GM23338 (cell line): ENCODE data around the gene B3GNT9. TPM values are rescaled to one million over a fixed set of nuclear protein-coding genes. Genes with fewer than 3 reads are reported as not detected.

ENCODE experiments used
- ATAC-seq: fragments of 200-7000 bp; cut with Tn5 transposase; 3 replicates; pipeline ENCODE4 v1.9.1; 2020
- DNase-seq: peaks from one replicate; pipeline ENCODE4 v3.0.0-alpha.2; 2015; ENCODE audit warnings: low spot score
- H2AFZ ChIP-seq: fragments of 200-600 bp; sonication (generic); 2 replicates; pipeline ENCODE4 v1.8.0; 2016; ENCODE audit warnings: antibody characterized with exemption, mild to moderate bottlenecking, moderate library complexity
- H3F3A ChIP-seq: fragments of 200-600 bp; sonication (generic); replicated peaks from 2 replicates; pipeline ENCODE4 v1.8.0; 2017; ENCODE audit warnings: antibody characterized with exemption, mixed run types, low read depth
- H3K27ac ChIP-seq: fragments of 200-600 bp; sonication (generic); 2 replicates; pipeline ENCODE4 v1.6.1; 2016; ENCODE audit warnings: low read depth
- H3K27me3 ChIP-seq: fragments of 200-600 bp; sonication (generic); 2 replicates; pipeline ENCODE4 v1.8.0; 2016; ENCODE audit warnings: mild to moderate bottlenecking, mixed run types, moderate library complexity; ENCODE audit not compliant: insufficient read depth
- H3K36me3 ChIP-seq: fragments of 200-600 bp; sonication (generic); 2 replicates; pipeline ENCODE4 v1.8.0; 2016; ENCODE audit warnings: mild to moderate bottlenecking; ENCODE audit not compliant: insufficient read depth
- H3K4me1 ChIP-seq: fragments of 200-600 bp; sonication (generic); 2 replicates; pipeline ENCODE4 v1.8.0; 2016; ENCODE audit warnings: mild to moderate bottlenecking, moderate library complexity; ENCODE audit not compliant: insufficient read depth
- H3K4me2 ChIP-seq: fragments of 200-600 bp; sonication (generic); 2 replicates; pipeline ENCODE4 v1.7.1; 2017; ENCODE audit warnings: mixed run types
- H3K4me3 ChIP-seq: fragments of 200-600 bp; sonication (generic); 2 replicates; pipeline ENCODE4 v1.6.1; 2016; ENCODE audit warnings: mixed run types
- H3K79me2 ChIP-seq: fragments of 200-600 bp; sonication (generic); replicated peaks from 2 replicates; pipeline ENCODE4 v1.8.0; 2017; ENCODE audit warnings: mild to moderate bottlenecking; ENCODE audit not compliant: insufficient read depth
- H3K9me2 ChIP-seq: fragments of 200-600 bp; sonication (generic); 2 replicates; pipeline ENCODE4 v1.8.0; 2017; ENCODE audit not compliant: insufficient read depth
- H4K20me1 ChIP-seq: fragments of 200-600 bp; sonication (generic); replicated peaks from 2 replicates; pipeline ENCODE4 v1.8.0; 2017; ENCODE audit warnings: mild to moderate bottlenecking; ENCODE audit not compliant: insufficient read depth
- H3K27ac Mint-ChIP-seq: 2 replicates; pipeline ENCODE4 v1.8.0; 2020; ENCODE audit warnings: inconsistent platforms, mild to moderate bottlenecking, moderate library complexity, mixed read lengths
- H3K27me3 Mint-ChIP-seq: 3 replicates; pipeline ENCODE4 v1.8.0; 2022; ENCODE audit warnings: low read depth, mild to moderate bottlenecking, moderate library complexity, mixed read lengths, inconsistent platforms; ENCODE audit not compliant: insufficient read depth, poor library complexity
- H3K36me3 Mint-ChIP-seq: 3 replicates; pipeline ENCODE4 v1.8.0; 2021; ENCODE audit warnings: low read depth, mild to moderate bottlenecking, inconsistent platforms, moderate library complexity, mixed read lengths
- H3K4me1 Mint-ChIP-seq: 3 replicates; pipeline ENCODE4 v1.8.0; 2020; ENCODE audit warnings: mild to moderate bottlenecking, inconsistent platforms, mixed read lengths
- H3K4me3 Mint-ChIP-seq: 3 replicates; pipeline ENCODE4 v1.8.0; 2021; ENCODE audit warnings: moderate library complexity, mild to moderate bottlenecking, inconsistent platforms, mixed read lengths
- H3K9me3 Mint-ChIP-seq: 3 replicates; pipeline ENCODE4 v1.8.0; 2020; ENCODE audit warnings: moderate library complexity, mild to moderate bottlenecking, inconsistent platforms, mixed read lengths
- CREB1 ChIP-seq: fragments of 250-450 bp; sonication (Bioruptor Pico); IDR thresholded peaks from 2 replicates; pipeline ENCODE4 v1.5.0; 2020; ENCODE audit warnings: low read depth, mild to moderate bottlenecking, moderate library complexity
- CTCF ChIP-seq, 2 experiments: fragments of 200-600 bp in 1 of 2; sonication (generic) in 1 of 2; conservative IDR thresholded peaks; 2 replicates each; pipeline versions ENCODE4 v1.5.1 to v1.6.1; 2016 to 2017; ENCODE audit warnings: antibody characterized with exemption in 2 of 2, low read depth in 2 of 2, mild to moderate bottlenecking in 2 of 2, moderate library complexity in 1 of 2
- ETS1 ChIP-seq: IDR thresholded peaks from 2 replicates; pipeline ENCODE4 v1.6.1; 2016; ENCODE audit warnings: antibody characterized with exemption
- EZH2 ChIP-seq: fragments of 200-600 bp; sonication (generic); IDR thresholded peaks from one replicate; pipeline ENCODE4 v1.8.0; 2017; ENCODE audit warnings: antibody characterized with exemption, mild to moderate bottlenecking, low read depth; ENCODE audit not compliant: unreplicated experiment
- EZH2phosphoT487 ChIP-seq: fragments of 200-600 bp; sonication (generic); IDR thresholded peaks from one replicate; pipeline ENCODE4 v1.8.1; 2018; ENCODE audit warnings: antibody characterized with exemption; ENCODE audit not compliant: unreplicated experiment
- JUNB ChIP-seq: IDR thresholded peaks from one replicate; pipeline ENCODE4 v1.6.1; 2016; ENCODE audit warnings: antibody characterized with exemption; ENCODE audit not compliant: unreplicated experiment
- NANOG ChIP-seq: IDR thresholded peaks from 2 replicates; pipeline ENCODE4 v1.6.1; 2016; ENCODE audit warnings: antibody characterized with exemption, borderline replicate concordance
- POLR2AphosphoS5 ChIP-seq: IDR thresholded peaks from 2 replicates; pipeline ENCODE4 v1.6.1; 2016; ENCODE audit warnings: antibody characterized with exemption, low read depth
- REST ChIP-seq: IDR thresholded peaks from one replicate; pipeline ENCODE4 v1.6.1; 2018; ENCODE audit warnings: antibody characterized with exemption; ENCODE audit not compliant: unreplicated experiment
- STAT1 ChIP-seq: IDR thresholded peaks from one replicate; pipeline ENCODE4 v1.6.1; 2016; ENCODE audit warnings: antibody characterized with exemption; ENCODE audit not compliant: unreplicated experiment
- ZNF114 ChIP-seq: fragments of 250-450 bp; sonication (Bioruptor Pico); IDR thresholded peaks from 2 replicates; pipeline ENCODE4 v1.5.0; 2020; ENCODE audit warnings: mild to moderate bottlenecking, moderate library complexity
- ZNF331 ChIP-seq: fragments of 250-450 bp; sonication (Bioruptor Pico); IDR thresholded peaks from 2 replicates; pipeline ENCODE4 v1.5.0; 2020; ENCODE audit warnings: low read depth, mild to moderate bottlenecking, moderate library complexity
- ZNF462 ChIP-seq: fragments of 250-450 bp; sonication (Bioruptor Pico); IDR thresholded peaks from 2 replicates; pipeline ENCODE4 v1.5.0; 2020; ENCODE audit warnings: mild to moderate bottlenecking, moderate library complexity
- polyA plus RNA-seq: library from polyadenylated mRNA; unstranded; fragments of >200 nt; fragmentation: Nextera tagmentation; extraction: Ambion mirVana; gene quantifications from 2 replicates; pipeline ENCODE4 v1.2.1, GENCODE V29; 2016
- total RNA-seq: library from RNA; depleted of rRNA; stranded (reverse); fragments of >200 nt; shearing (Covaris generic); gene quantifications from 2 replicates; pipeline ENCODE4 v1.2.3, GENCODE V29; 2014

Gene B3GNT9
- total and polyA plus RNA-seq, 2 experiments from 2014 or later = 0.99 to 7.0 TPM

GRCh38 chr16:67195676-67196075 lies 44.9 kb upstream of the B3GNT9 start:
- TF ChIP-seq CTCF (conservative IDR thresholded peaks at IDR 0.05; ENCODE audit: low read depth in 2 of 2) (no peak), ETS1 (no peak), ZNF114 (CRISPR knock-in tag) (no peak), POLR2AphosphoS5 (no peak), ZNF331 (CRISPR knock-in tag) (no peak), EZH2 (no peak), CREB1 (no peak), JUNB (no peak), STAT1 (no peak), REST (no peak), NANOG (no peak), ZNF462 (CRISPR knock-in tag) (no peak), EZH2phosphoT487 (no peak)
- Histone ChIP-seq H3K4me2 (no peak overlapping the region), H3K27me3 (no peaks in the 10 kb centered on the region), H3K4me1 (peaks cover 16% of the 10 kb centered on the region), H2AFZ (no peak overlapping the region), H3K36me3 (peaks cover 20% of the 10 kb centered on the region; the same call in 1 of the 2 replicates), H3K4me3 (no peak overlapping the region), H3K79me2 (peaks cover 21% of the 10 kb centered on the region), H3K27ac (no peak overlapping the region), H3F3A (peaks cover 23% of the 10 kb centered on the region; the same call in 1 of the 2 replicates), H4K20me1 (peaks cover 22% of the 10 kb centered on the region), H3K9me2 (no peaks in the 10 kb centered on the region)
- H3K9me3 Mint-ChIP-seq = no peaks in the 10 kb centered on the region
- peaks cover 52% of the 10 kb centered on the region for H3K36me3 Mint-ChIP-seq
- H3K27ac Mint-ChIP-seq = no peak overlapping the region
- H3K4me1 Mint-ChIP-seq = peaks cover 24% of the 10 kb centered on the region
- peaks cover 18% of the 10 kb centered on the region for H3K27me3 Mint-ChIP-seq
- DNase-seq (no peak), ATAC-seq (no peak)
- H3K4me3 Mint-ChIP-seq = peak overlapping the region; percentile 10; the same call in 1 of the 3 replicates
